Left hindlimb (tissue), 1 donor: ENCODE results near the gene DENND2A.
"Not testable (repeated sequence)": the region's sequence is repeated elsewhere in the genome, so short reads cannot be mapped to it uniquely, and the experiment has no call there.

Experiments used
- DNase-seq: peaks from one replicate; pipeline ENCODE4 v3.0.0-alpha.2; 2018

Gene DENND2A

GRCh38 chr7:140640727-140641523 is at the start of gene DENND2A:
Gene DENND2A, minus strand, starts transcription at chr7:140640813. Its CDS starts 38,416 bp downstream, at chr7:140602397.
- peak; percentile 93 for DNase-seq

GRCh38 chr7:140689199-140690152 is 48.9 kb upstream of the DENND2A start:
- no peak for DNase-seq

GRCh38 chr7:140688341-140688740 is 47.7 kb upstream of the DENND2A start:
- DNase-seq: no peak

GRCh38 chr7:140686921-140687320 is 46.3 kb upstream of the DENND2A start:
- DNase-seq: no peak

- no peak for DNase-seq
Observed at GRCh38 chr7:140685407-140686087, 44.9 kb upstream of the DENND2A start.

GRCh38 chr7:140684066-140684950 is 43.7 kb upstream of the DENND2A start:
- no peak for DNase-seq

GRCh38 chr7:140683657-140684056 is 43.0 kb upstream of the DENND2A start:
- DNase-seq: no peak

- DNase-seq: no peak
Observed at GRCh38 chr7:140681766-140682165, 41.2 kb upstream of the DENND2A start.

GRCh38 chr7:140680886-140681285 is 40.3 kb upstream of the DENND2A start:
- DNase-seq: no peak

- DNase-seq: no peak
Observed at GRCh38 chr7:140679186-140679585, 38.6 kb upstream of the DENND2A start.

GRCh38 chr7:140678816-140679130 is 38.2 kb upstream of the DENND2A start:
- no peak for DNase-seq

GRCh38 chr7:140678081-140678815 is 37.6 kb upstream of the DENND2A start:
- DNase-seq: no peak

GRCh38 chr7:140677496-140677895 is 36.9 kb upstream of the DENND2A start:
- no peak for DNase-seq

- not testable (repeated sequence) for DNase-seq
Observed at GRCh38 chr7:140676956-140677355, 36.3 kb upstream of the DENND2A start.

- no peak for DNase-seq
Observed at GRCh38 chr7:140676306-140676705, 35.7 kb upstream of the DENND2A start.

GRCh38 chr7:140675726-140676125 is 35.1 kb upstream of the DENND2A start:
- no peak for DNase-seq

GRCh38 chr7:140674899-140675701 is 34.5 kb upstream of the DENND2A start:
- no peak for DNase-seq

GRCh38 chr7:140674356-140674800 is 33.8 kb upstream of the DENND2A start:
- DNase-seq: no peak

GRCh38 chr7:140673774-140674155 is 33.2 kb upstream of the DENND2A start:
- no peak for DNase-seq

- DNase-seq: peak; percentile 65
Observed at GRCh38 chr7:140673063-140673773, 32.6 kb upstream of the DENND2A start.
